K562 (cell line): ENCODE measurements around the gene ZFP3. TPM values are rescaled to one million over a fixed set of nuclear protein-coding genes. Genes with fewer than 3 reads are reported as not detected.

Experiments used
- ATAC-seq: fragments of 200-7000 bp; cut with Tn5 transposase; 3 replicates; pipeline ENCODE4 v1.9.1; 2020; ENCODE audit warnings: moderate library complexity
- BruUV-seq: library from RNA; stranded (reverse); fragments of 400-500 nt; replicated peaks from 2 replicates; lab custom pipeline; 2021; lab: Mats Ljungman, UMichigan
- CTCF ChIA-PET: fragments of 300-600 bp; formaldehyde crosslinking; extraction: SDS; loops from one replicate; lab custom pipeline; 2021; ENCODE audit warnings: low intra/inter-chr PET ratio; lab: Yijun Ruan, JAX
- POLR2A ChIA-PET: fragments of 300-600, 350-650 bp; sonication (Branson Sonifier 250); formaldehyde crosslinking; extraction: SDS; loops from one replicate; lab custom pipeline; 2021; ENCODE audit warnings: antibody characterized with exemption, inconsistent platforms; lab: Yijun Ruan, JAX
- DNase-seq, 4 experiments: peaks; one replicate each; pipeline versions ENCODE4 v3.0.0 to v3.0.0-alpha.2; 2011 to 2018; ENCODE audit warnings: low spot score in 3 of 4, mixed read lengths in 3 of 4; ENCODE audit errors: extremely low read depth in 1 of 4
- FAIRE-seq: peaks from 2 replicates; lab custom pipeline; 2011; peaks lifted over from hg19 to GRCh38; lab: Jason Lieb, UNC
- H2AFZ ChIP-seq: 2 replicates; pipeline ENCODE4 v1.6.0; 2011; ENCODE audit warnings: low read depth, low read length, control low read depth, inconsistent platforms
- H3K27ac ChIP-seq: fragments of 200-600 bp; 3 replicates; pipeline ENCODE4 v1.8.0; 2011; ENCODE audit warnings: low read depth, mild to moderate bottlenecking, control low read depth, inconsistent platforms, low read length, moderate library complexity, mixed read lengths; ENCODE audit errors: extremely low read depth
- H3K27me3 ChIP-seq, 2 experiments: fragments of 300-600 bp in 1 of 2; 2 replicates in 1 of 2; 3 replicates in 1 of 2; pipeline versions ENCODE4 v1.6.0 to v1.8.0; 2011; ENCODE audit warnings: inconsistent platforms in 2 of 2, low read length in 2 of 2, mild to moderate bottlenecking in 1 of 2, mixed read lengths in 1 of 2, moderate library complexity in 1 of 2; ENCODE audit not compliant: control insufficient read depth in 2 of 2, insufficient read depth in 2 of 2
- H3K36me3 ChIP-seq: fragments of 300-600 bp; 3 replicates; pipeline ENCODE4 v1.8.0; 2011; ENCODE audit warnings: mild to moderate bottlenecking, low read length, inconsistent platforms; ENCODE audit not compliant: control insufficient read depth, insufficient read depth
- H3K4me1 ChIP-seq, 2 experiments: fragments of 200-600 bp in 1 of 2; replicated peaks in 1 of 2; 2 replicates in 1 of 2; 3 replicates in 1 of 2; pipeline versions ENCODE4 v1.5.1 to v1.8.0; 2011; ENCODE audit warnings: inconsistent platforms in 2 of 2, low read length in 2 of 2, mild to moderate bottlenecking in 1 of 2, mixed read lengths in 1 of 2, moderate library complexity in 1 of 2; ENCODE audit not compliant: control insufficient read depth in 2 of 2, insufficient read depth in 2 of 2
- H3K4me2 ChIP-seq: 2 replicates; pipeline ENCODE4 v1.6.1; 2011; ENCODE audit warnings: low read length, control low read depth, inconsistent platforms, mixed read lengths; ENCODE audit not compliant: insufficient read depth
- H3K4me3 ChIP-seq: fragments of 200-600 bp; sonication (generic), shearing (Covaris generic); 2 replicates; pipeline ENCODE4 v1.5.1; 2016; ENCODE audit warnings: control low read depth, inconsistent platforms
- H3K79me2 ChIP-seq: fragments of 200-600 bp; 3 replicates; pipeline ENCODE4 v1.8.0; 2011; ENCODE audit warnings: low read length, inconsistent platforms; ENCODE audit not compliant: control insufficient read depth, insufficient read depth
- H3K9ac ChIP-seq, 2 experiments: 2 replicates each; pipeline versions ENCODE4 v1.6.0 to v1.6.1; 2011; ENCODE audit warnings: low read depth in 2 of 2, low read length in 2 of 2, control low read depth in 1 of 2, inconsistent platforms in 1 of 2, mild to moderate bottlenecking in 1 of 2, mixed read lengths in 1 of 2; ENCODE audit not compliant: insufficient read depth in 1 of 2
- H3K9me1 ChIP-seq: one replicate; pipeline ENCODE4 v1.6.0; 2011; ENCODE audit warnings: inconsistent platforms, mild to moderate bottlenecking, low read length, moderate library complexity; ENCODE audit not compliant: control insufficient read depth, insufficient read depth
- H3K9me3 ChIP-seq: replicated peaks from 2 replicates; pipeline ENCODE4 v1.5.1; 2011; ENCODE audit warnings: low read depth, low read length, inconsistent platforms; ENCODE audit not compliant: control insufficient read depth, insufficient read depth
- H4K20me1 ChIP-seq: replicated peaks from 2 replicates; pipeline ENCODE4 v1.6.1; 2011; ENCODE audit warnings: low read length, inconsistent platforms, mixed read lengths; ENCODE audit not compliant: control insufficient read depth, insufficient read depth
- NR2F6 ChIP-seq: fragments of 450-650 bp; formaldehyde crosslinking; IDR thresholded peaks from 2 replicates; pipeline ENCODE4 v1.4.0; 2020; ENCODE audit warnings: mild to moderate bottlenecking
- ZNF77 ChIP-seq: fragments of 250-450 bp; sonication (Bioruptor Pico); IDR thresholded peaks from 2 replicates; pipeline ENCODE4 v1.5.0; 2020
- WGBS: fragments of 100-300 bp; shearing (Covaris generic); methylation state at CpG from one replicate; pipeline ENCODE4 v1.1.6; 2016; ENCODE audit warnings: low coverage, mixed read lengths; ENCODE audit not compliant: insufficient coverage; ENCODE audit errors: missing lambda C conversion rate; 5-methylcytosine and 5-hydroxymethylcytosine counted together
- in situ Hi-C: fragments of 300-500 bp; cut with MboI; formaldehyde crosslinking; loops from 4 replicates; pipeline ENCODE4 v1.15.0; 2018; ENCODE audit warnings: inconsistent platforms, mixed read lengths
- intact Hi-C: fragments of 100-400 bp; cut with micrococcal nuclease; formaldehyde crosslinking; loops from 2 replicates; pipeline ENCODE4 v1.14.2; 2022
- polyA plus RNA-seq, 8 experiments: library from polyadenylated mRNA; depleted of rRNA in 4 of 8; stranded (reverse) in 5 of 8; unstranded in 3 of 8; fragments of >200 nt; fragmentation: Nextera tagmentation in 2 of 8; fragmentation: Illumina TruSeq in 1 of 8; extraction: Ambion mirVana in 2 of 8; extraction: Trizol in 1 of 8; gene quantifications; 2 replicates each; pipeline versions ENCODE4 v1.2.1 to v1.2.3, GENCODE V29; 2011 to 2014; ENCODE audit warnings: inconsistent platforms in 1 of 8, missing spikeins in 1 of 8
- total RNA-seq, 7 experiments: library from RNA; depleted of rRNA in 6 of 7; stranded (reverse); fragments of >200 nt in 6 of 7; fragmentation: Illumina TruSeq in 2 of 7; extraction: Trizol in 2 of 7; gene quantifications; 2 replicates each; pipeline versions ENCODE4 v1.2.1 to v1.2.3, GENCODE V29; 2011 to 2021; ENCODE audit warnings: low replicate concordance in 1 of 7
- TF ChIP-seq, protein P1 (sequence below), 2 experiments: IDR thresholded peaks in 1 of 2; conservative IDR thresholded peaks in 1 of 2; 2 replicates each; pipeline ENCODE4 v1.6.1; 2016; ENCODE audit warnings: low read depth in 2 of 2, mild to moderate bottlenecking in 1 of 2, missing compliant biosample characterization in 1 of 2, missing genetic modification characterization in 1 of 2, moderate library complexity in 1 of 2
- TF ChIP-seq, protein P2 (sequence below): IDR thresholded peaks from 2 replicates; pipeline ENCODE4 v1.6.1; 2014; ENCODE audit warnings: antibody characterized with exemption
- TF ChIP-seq, protein P3 (sequence below): fragments of 250-450 bp; sonication (Bioruptor Pico); IDR thresholded peaks from 2 replicates; pipeline ENCODE4 v1.8.0; 2022; ENCODE audit warnings: inconsistent platforms
- TF ChIP-seq, protein P4 (sequence below): sonication (generic); formaldehyde crosslinking; IDR thresholded peaks from 2 replicates; pipeline ENCODE4 v1.8.0; 2023; ENCODE audit warnings: mild to moderate bottlenecking, missing genetic modification reagents
- TF ChIP-seq, protein P5 (sequence below): fragments of 450-650 bp; IDR thresholded peaks from 2 replicates; pipeline ENCODE4 v1.6.1; 2017; ENCODE audit warnings: antibody characterized with exemption, mild to moderate bottlenecking

The ZFP3 gene
- total and polyA plus RNA-seq, 9 of the 15 experiments (the other 6 are each of a cell fraction or from before 2014, with no cell fraction given), result 0.04 TPM; not detected in 8

DNA sequence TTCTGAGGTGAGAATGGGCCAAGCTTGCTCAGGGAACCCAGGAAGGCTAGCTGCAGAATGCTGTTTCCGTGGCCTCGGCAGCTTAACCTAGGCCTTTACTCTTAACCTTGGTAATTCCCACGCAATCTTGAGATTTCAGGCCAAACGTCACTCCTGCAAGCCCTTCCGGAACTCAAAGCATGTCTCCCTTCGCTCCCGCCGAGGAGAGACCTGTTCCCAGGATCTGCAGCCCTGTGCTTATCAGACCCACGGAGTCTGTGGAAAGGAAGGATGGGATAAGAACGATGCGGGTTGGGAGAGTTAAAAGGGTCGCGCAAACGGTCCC, 524 bp upstream of the ZFP3 start:
- intact Hi-C loops, result no loop called here
- no peak overlapping the region for H3K4me3 ChIP-seq
- CTCF ChIA-PET, result no interaction called here
- TF ChIP-seq, protein P1, sequence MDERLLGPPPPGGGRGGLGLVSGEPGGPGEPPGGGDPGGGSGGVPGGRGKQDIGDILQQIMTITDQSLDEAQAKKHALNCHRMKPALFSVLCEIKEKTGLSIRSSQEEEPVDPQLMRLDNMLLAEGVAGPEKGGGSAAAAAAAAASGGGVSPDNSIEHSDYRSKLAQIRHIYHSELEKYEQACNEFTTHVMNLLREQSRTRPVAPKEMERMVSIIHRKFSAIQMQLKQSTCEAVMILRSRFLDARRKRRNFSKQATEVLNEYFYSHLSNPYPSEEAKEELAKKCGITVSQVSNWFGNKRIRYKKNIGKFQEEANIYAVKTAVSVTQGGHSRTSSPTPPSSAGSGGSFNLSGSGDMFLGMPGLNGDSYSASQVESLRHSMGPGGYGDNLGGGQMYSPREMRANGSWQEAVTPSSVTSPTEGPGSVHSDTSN (CRISPR knock-in tag; IDR thresholded peaks at IDR 0.05; ENCODE audit: low read depth), result no peak
- TF ChIP-seq, protein P1 (tag; conservative IDR thresholded peaks at IDR 0.05; ENCODE audit: low read depth), result no peak
- TF ChIP-seq, protein P2, sequence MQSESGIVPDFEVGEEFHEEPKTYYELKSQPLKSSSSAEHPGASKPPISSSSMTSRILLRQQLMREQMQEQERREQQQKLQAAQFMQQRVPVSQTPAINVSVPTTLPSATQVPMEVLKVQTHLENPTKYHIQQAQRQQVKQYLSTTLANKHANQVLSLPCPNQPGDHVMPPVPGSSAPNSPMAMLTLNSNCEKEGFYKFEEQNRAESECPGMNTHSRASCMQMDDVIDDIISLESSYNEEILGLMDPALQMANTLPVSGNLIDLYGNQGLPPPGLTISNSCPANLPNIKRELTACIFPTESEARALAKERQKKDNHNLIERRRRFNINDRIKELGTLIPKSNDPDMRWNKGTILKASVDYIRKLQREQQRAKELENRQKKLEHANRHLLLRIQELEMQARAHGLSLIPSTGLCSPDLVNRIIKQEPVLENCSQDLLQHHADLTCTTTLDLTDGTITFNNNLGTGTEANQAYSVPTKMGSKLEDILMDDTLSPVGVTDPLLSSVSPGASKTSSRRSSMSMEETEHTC, result no peak
- TF ChIP-seq NR2F6 (no peak), ZNF77 (CRISPR knock-in tag) (no peak)
- TF ChIP-seq, protein P3, sequence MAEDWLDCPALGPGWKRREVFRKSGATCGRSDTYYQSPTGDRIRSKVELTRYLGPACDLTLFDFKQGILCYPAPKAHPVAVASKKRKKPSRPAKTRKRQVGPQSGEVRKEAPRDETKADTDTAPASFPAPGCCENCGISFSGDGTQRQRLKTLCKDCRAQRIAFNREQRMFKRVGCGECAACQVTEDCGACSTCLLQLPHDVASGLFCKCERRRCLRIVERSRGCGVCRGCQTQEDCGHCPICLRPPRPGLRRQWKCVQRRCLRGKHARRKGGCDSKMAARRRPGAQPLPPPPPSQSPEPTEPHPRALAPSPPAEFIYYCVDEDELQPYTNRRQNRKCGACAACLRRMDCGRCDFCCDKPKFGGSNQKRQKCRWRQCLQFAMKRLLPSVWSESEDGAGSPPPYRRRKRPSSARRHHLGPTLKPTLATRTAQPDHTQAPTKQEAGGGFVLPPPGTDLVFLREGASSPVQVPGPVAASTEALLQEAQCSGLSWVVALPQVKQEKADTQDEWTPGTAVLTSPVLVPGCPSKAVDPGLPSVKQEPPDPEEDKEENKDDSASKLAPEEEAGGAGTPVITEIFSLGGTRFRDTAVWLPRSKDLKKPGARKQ, result no peak
- TF ChIP-seq, protein P4, sequence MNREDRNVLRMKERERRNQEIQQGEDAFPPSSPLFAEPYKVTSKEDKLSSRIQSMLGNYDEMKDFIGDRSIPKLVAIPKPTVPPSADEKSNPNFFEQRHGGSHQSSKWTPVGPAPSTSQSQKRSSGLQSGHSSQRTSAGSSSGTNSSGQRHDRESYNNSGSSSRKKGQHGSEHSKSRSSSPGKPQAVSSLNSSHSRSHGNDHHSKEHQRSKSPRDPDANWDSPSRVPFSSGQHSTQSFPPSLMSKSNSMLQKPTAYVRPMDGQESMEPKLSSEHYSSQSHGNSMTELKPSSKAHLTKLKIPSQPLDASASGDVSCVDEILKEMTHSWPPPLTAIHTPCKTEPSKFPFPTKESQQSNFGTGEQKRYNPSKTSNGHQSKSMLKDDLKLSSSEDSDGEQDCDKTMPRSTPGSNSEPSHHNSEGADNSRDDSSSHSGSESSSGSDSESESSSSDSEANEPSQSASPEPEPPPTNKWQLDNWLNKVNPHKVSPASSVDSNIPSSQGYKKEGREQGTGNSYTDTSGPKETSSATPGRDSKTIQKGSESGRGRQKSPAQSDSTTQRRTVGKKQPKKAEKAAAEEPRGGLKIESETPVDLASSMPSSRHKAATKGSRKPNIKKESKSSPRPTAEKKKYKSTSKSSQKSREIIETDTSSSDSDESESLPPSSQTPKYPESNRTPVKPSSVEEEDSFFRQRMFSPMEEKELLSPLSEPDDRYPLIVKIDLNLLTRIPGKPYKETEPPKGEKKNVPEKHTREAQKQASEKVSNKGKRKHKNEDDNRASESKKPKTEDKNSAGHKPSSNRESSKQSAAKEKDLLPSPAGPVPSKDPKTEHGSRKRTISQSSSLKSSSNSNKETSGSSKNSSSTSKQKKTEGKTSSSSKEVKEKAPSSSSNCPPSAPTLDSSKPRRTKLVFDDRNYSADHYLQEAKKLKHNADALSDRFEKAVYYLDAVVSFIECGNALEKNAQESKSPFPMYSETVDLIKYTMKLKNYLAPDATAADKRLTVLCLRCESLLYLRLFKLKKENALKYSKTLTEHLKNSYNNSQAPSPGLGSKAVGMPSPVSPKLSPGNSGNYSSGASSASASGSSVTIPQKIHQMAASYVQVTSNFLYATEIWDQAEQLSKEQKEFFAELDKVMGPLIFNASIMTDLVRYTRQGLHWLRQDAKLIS (CRISPR knock-in tag), result no peak
- TF ChIP-seq, protein P5, sequence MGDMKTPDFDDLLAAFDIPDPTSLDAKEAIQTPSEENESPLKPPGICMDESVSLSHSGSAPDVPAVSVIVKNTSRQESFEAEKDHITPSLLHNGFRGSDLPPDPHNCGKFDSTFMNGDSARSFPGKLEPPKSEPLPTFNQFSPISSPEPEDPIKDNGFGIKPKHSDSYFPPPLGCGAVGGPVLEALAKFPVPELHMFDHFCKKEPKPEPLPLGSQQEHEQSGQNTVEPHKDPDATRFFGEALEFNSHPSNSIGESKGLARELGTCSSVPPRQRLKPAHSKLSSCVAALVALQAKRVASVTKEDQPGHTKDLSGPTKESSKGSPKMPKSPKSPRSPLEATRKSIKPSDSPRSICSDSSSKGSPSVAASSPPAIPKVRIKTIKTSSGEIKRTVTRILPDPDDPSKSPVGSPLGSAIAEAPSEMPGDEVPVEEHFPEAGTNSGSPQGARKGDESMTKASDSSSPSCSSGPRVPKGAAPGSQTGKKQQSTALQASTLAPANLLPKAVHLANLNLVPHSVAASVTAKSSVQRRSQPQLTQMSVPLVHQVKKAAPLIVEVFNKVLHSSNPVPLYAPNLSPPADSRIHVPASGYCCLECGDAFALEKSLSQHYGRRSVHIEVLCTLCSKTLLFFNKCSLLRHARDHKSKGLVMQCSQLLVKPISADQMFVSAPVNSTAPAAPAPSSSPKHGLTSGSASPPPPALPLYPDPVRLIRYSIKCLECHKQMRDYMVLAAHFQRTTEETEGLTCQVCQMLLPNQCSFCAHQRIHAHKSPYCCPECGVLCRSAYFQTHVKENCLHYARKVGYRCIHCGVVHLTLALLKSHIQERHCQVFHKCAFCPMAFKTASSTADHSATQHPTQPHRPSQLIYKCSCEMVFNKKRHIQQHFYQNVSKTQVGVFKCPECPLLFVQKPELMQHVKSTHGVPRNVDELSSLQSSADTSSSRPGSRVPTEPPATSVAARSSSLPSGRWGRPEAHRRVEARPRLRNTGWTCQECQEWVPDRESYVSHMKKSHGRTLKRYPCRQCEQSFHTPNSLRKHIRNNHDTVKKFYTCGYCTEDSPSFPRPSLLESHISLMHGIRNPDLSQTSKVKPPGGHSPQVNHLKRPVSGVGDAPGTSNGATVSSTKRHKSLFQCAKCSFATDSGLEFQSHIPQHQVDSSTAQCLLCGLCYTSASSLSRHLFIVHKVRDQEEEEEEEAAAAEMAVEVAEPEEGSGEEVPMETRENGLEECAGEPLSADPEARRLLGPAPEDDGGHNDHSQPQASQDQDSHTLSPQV, result no peak

More for the DNA sequence above, 524 bp upstream of the ZFP3 start:
- WGBS, result 29% methylated on average over 10 of the region's 14 CpGs
- Histone ChIP-seq H3K9me1 (no peaks in the 10 kb centered on the region), H3K9me3 (no peaks in the 10 kb centered on the region), H3K9ac (no peak overlapping the region), H4K20me1 (no peaks in the 10 kb centered on the region), H2AFZ (no peak overlapping the region), H3K27ac (no peak overlapping the region), H3K27me3 (peaks cover 2 to 10% of the 10 kb centered on the region in 2 experiments; a peak in 2 of 5 replicates), H3K36me3 (no peaks in the 10 kb centered on the region), H3K4me1 (peaks cover 0 to 10% of the 10 kb centered on the region in 2 experiments; a peak in 2 of 5 replicates), H3K4me2 (no peak overlapping the region), H3K79me2 (no peaks in the 10 kb centered on the region)
- in situ Hi-C loops, result no loop called here
- ATAC-seq, result no peak
- FAIRE-seq, result no peak
- POLR2A ChIA-PET, result no interaction called here
- BruUV-seq, result no TSS peak
- DNase-seq, result no peak
